ENCODE results near the gene CES4A.

Gene CES4A

GRCh38 chr16:67050796-67051195 lies 62.4 kb downstream of the CES4A start:
- no peak for TF ChIP-seq GATA1 (IDR thresholded peaks at IDR 0.05; ENCODE audit: low read depth, low read length)
- no peak for TF ChIP-seq POLR2A (IDR thresholded peaks at IDR 0.05; ENCODE audit: low read length)
- no peak for DNase-seq

- TF ChIP-seq GATA1 (IDR thresholded peaks at IDR 0.05; ENCODE audit: low read depth, low read length) (no peak), POLR2A (IDR thresholded peaks at IDR 0.05; ENCODE audit: low read length) (no peak)
- DNase-seq: no peak
Measured at GRCh38 chr16:67052399-67052798, 64.0 kb downstream of the CES4A start.

GRCh38 chr16:67053767-67054334 lies 65.5 kb downstream of the CES4A start:
- TF ChIP-seq GATA1 (IDR thresholded peaks at IDR 0.05; ENCODE audit: low read depth, low read length): no peak
- DNase-seq: no peak

DNA sequence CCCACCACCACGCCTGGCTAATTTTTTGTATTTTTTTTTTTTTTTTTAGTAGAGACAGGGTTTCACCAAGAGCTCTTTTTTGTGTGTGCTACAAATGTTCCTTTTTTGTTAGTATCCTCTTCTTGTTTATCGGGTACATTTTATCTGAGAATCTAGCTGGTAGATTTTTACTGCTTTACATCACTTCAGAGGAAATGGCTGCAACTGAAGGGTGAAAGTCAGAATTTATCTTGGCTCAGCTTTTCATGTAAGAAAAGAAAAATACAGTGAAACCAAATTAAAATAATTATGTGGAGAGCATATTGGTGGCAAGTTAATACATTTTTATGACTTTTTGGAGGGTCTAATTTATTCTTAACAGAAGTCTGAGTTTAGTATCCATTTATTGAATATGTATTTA lies 66.5 kb downstream of the CES4A start:
- TF ChIP-seq GATA1 (IDR thresholded peaks at IDR 0.05; ENCODE audit: low read depth, low read length) (no peak), POLR2A (IDR thresholded peaks at IDR 0.05; ENCODE audit: low read length) (no peak)
- DNase-seq: no peak

DNA sequence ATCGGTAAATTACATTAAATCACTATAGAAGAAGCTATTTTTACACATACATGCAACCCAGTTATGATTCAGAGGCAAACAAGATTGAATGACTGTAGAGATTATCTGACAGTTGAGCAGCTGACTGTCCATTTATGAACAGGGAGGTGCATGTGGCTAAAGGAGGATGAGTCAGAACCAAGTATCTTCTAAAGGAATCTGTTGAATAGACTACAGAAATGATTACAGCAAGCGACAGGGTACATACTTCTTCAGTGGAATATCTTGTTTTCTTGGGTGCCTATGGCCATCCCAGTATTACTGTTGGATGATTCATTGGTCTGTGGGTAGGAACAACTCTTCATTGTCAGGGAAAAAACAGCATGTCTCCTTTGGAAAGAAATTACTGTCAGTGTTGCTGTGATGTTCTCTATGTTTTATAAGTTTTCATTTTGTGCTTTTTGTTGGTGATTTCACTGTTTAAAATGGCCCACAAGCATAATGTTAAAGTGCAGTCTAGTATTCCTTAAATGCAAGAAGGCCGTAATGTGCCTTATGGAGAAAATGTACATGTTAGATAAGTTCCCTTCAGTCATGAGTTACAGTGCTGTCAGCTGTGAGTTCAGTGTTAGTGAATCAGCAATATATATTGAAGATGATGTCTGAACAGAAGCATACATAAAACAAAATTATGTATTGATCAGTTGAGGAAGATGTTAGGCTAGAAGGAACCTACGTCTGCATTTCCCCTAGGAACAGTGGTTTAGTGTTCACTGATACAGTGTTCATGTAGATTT lies 67.5 kb downstream of the CES4A start:
- no peak for TF ChIP-seq GATA1 (IDR thresholded peaks at IDR 0.05; ENCODE audit: low read depth, low read length)
- no peak for TF ChIP-seq POLR2A (IDR thresholded peaks at IDR 0.05; ENCODE audit: low read length)
- DNase-seq: peak; percentile 10 to 14

Data from erythroblast (primary cell).